Liver (tissue), 9 donors: ENCODE data around the gene PAX7. TPM values are rescaled to one million over a fixed set of nuclear protein-coding genes. Genes with fewer than 3 reads are reported as not detected.

ENCODE experiments used
- DNase-seq: peaks from one replicate; pipeline ENCODE4 v3.0.0-alpha.2; 2017; ENCODE audit warnings: low spot score
- H3K27ac ChIP-seq, 2 donors: one replicate each; pipeline ENCODE4 v1.7.0; 2013; ENCODE audit warnings: inconsistent platforms in 2 of 2, low read length in 2 of 2, control low read depth in 1 of 2, low read depth in 1 of 2, mild to moderate bottlenecking in 1 of 2
- H3K27me3 ChIP-seq, 4 donors: one replicate each; pipeline versions ENCODE4 v1.6.1 to v1.7.0; 2013; ENCODE audit warnings: low read length in 3 of 4, inconsistent platforms in 1 of 4, mild to moderate bottlenecking in 1 of 4, moderate library complexity in 1 of 4; ENCODE audit not compliant: control insufficient read depth in 4 of 4, insufficient read depth in 4 of 4
- H3K36me3 ChIP-seq, 4 donors: one replicate each; pipeline versions ENCODE4 v1.6.1 to v1.7.0; 2013; ENCODE audit warnings: low read length in 3 of 4, mild to moderate bottlenecking in 3 of 4, low read depth in 1 of 4, moderate library complexity in 1 of 4; ENCODE audit not compliant: control insufficient read depth in 4 of 4, insufficient read depth in 3 of 4
- H3K4me1 ChIP-seq, 4 donors: one replicate each; pipeline versions ENCODE4 v1.6.1 to v1.7.0; 2013; ENCODE audit warnings: low read length in 3 of 4, mild to moderate bottlenecking in 3 of 4, moderate library complexity in 1 of 4; ENCODE audit not compliant: control insufficient read depth in 4 of 4, insufficient read depth in 4 of 4
- H3K4me3 ChIP-seq, 3 donors: one replicate each; pipeline versions ENCODE4 v1.6.1 to v1.7.0; 2013; ENCODE audit warnings: low read length in 3 of 3, control low read depth in 1 of 3, low read depth in 1 of 3, mild to moderate bottlenecking in 1 of 3
- H3K9ac ChIP-seq, 2 donors: one replicate each; pipeline ENCODE4 v1.7.0; 2013; ENCODE audit warnings: low read length in 2 of 2, mild to moderate bottlenecking in 2 of 2, moderate library complexity in 2 of 2, control low read depth in 1 of 2, low read depth in 1 of 2
- H3K9me3 ChIP-seq, 4 donors: one replicate each; pipeline versions ENCODE4 v1.6.1 to v1.7.0; 2013; ENCODE audit warnings: low read length in 3 of 4; ENCODE audit not compliant: control insufficient read depth in 4 of 4
- EGR1 ChIP-seq, 2 donors: IDR thresholded peaks; 2 replicates each; pipeline ENCODE4 v1.6.1; 2016 to 2018; ENCODE audit warnings: antibody characterized with exemption in 2 of 2, low read depth in 2 of 2
- FOXA1 ChIP-seq: IDR thresholded peaks from 2 replicates; pipeline ENCODE4 v1.6.1; 2016; ENCODE audit warnings: antibody characterized with exemption
- FOXA2 ChIP-seq: IDR thresholded peaks from 2 replicates; pipeline ENCODE4 v1.6.1; 2016; ENCODE audit warnings: antibody characterized with exemption
- GABPA ChIP-seq, 2 donors: IDR thresholded peaks in 1 of 2; conservative IDR thresholded peaks in 1 of 2; 2 replicates each; pipeline ENCODE4 v1.6.1; 2016; ENCODE audit warnings: antibody characterized with exemption in 2 of 2, mild to moderate bottlenecking in 1 of 2, moderate library complexity in 1 of 2
- HNF4A ChIP-seq, 2 donors: conservative IDR thresholded peaks; 2 replicates each; pipeline ENCODE4 v1.6.1; 2016; ENCODE audit warnings: antibody characterized with exemption in 2 of 2, mild to moderate bottlenecking in 2 of 2
- HNF4G ChIP-seq: IDR thresholded peaks from 2 replicates; pipeline ENCODE4 v1.6.1; 2016; ENCODE audit warnings: antibody characterized with exemption
- JUND ChIP-seq, 2 donors: IDR thresholded peaks; 2 replicates each; pipeline ENCODE4 v1.6.1; 2016; ENCODE audit warnings: antibody characterized with exemption in 2 of 2
- MAX ChIP-seq: IDR thresholded peaks from 2 replicates; pipeline ENCODE4 v1.6.1; 2016; ENCODE audit warnings: antibody characterized with exemption
- NR2F2 ChIP-seq: IDR thresholded peaks from 2 replicates; pipeline ENCODE4 v1.6.1; 2016; ENCODE audit warnings: antibody characterized with exemption
- RAD21 ChIP-seq, 2 donors: IDR thresholded peaks; 2 replicates each; pipeline ENCODE4 v1.6.1; 2016; ENCODE audit warnings: antibody characterized with exemption in 2 of 2, mild to moderate bottlenecking in 2 of 2
- REST ChIP-seq: IDR thresholded peaks from 2 replicates; pipeline ENCODE4 v1.6.1; 2016; ENCODE audit warnings: antibody characterized with exemption, mild to moderate bottlenecking
- RXRA ChIP-seq, 2 donors: IDR thresholded peaks; 2 replicates each; pipeline ENCODE4 v1.6.1; 2017 to 2018; ENCODE audit warnings: antibody characterized with exemption in 2 of 2, mild to moderate bottlenecking in 1 of 2
- SP1 ChIP-seq: IDR thresholded peaks from 2 replicates; pipeline ENCODE4 v1.6.1; 2018; ENCODE audit warnings: antibody characterized with exemption, mild to moderate bottlenecking
- TAF1 ChIP-seq: conservative IDR thresholded peaks from 2 replicates; pipeline ENCODE4 v1.6.1; 2016; ENCODE audit warnings: antibody characterized with exemption, mild to moderate bottlenecking
- YY1 ChIP-seq: IDR thresholded peaks from 2 replicates; pipeline ENCODE4 v1.6.1; 2016; ENCODE audit warnings: antibody characterized with exemption, mild to moderate bottlenecking
- WGBS: extraction: QIAGEN DNeasy Blood & Tissue Kit; methylation state at CpG from one replicate; pipeline ENCODE4 v1.1.7; 2013; 5-methylcytosine and 5-hydroxymethylcytosine counted together
- polyA plus RNA-seq, 2 donors: library from polyadenylated mRNA; stranded (reverse) in 1 of 2; unstranded in 1 of 2; fragments of 200-250 nt in 1 of 2; fragments of >200 nt in 1 of 2; fragmentation: Nextera tagmentation in 1 of 2; extraction: Ambion mirVana in 1 of 2; gene quantifications; one replicate each; pipeline versions ENCODE4 v1.2.1 to v1.2.3, GENCODE V29; 2013 to 2015
- total RNA-seq, 2 donors: library from RNA; depleted of rRNA; stranded (reverse); fragments of >200 nt; gene quantifications; one replicate each; pipeline ENCODE4 v1.2.3, GENCODE V29; 2014
- TF ChIP-seq, protein P1 (sequence below): IDR thresholded peaks from 2 replicates; pipeline ENCODE4 v1.6.1; 2016; ENCODE audit warnings: antibody characterized with exemption
- TF ChIP-seq, protein P2 (sequence below): IDR thresholded peaks from 2 replicates; pipeline ENCODE4 v1.6.1; 2016; ENCODE audit warnings: antibody characterized with exemption
- TF ChIP-seq, protein P3 (sequence below): fragments of 150-350 bp; IDR thresholded peaks from 2 replicates; pipeline ENCODE4 v1.5.1; 2017; ENCODE audit warnings: improper control_type of control experiment, low read depth, low read length; ENCODE audit not compliant: missing input control
- donor health status: healthy.
- donor health status: healthy.
- donor health status: healthy.
- donor health status: healthy.
- donor health status: healthy.

The PAX7 gene
- total RNA-seq (not detected), polyA plus RNA-seq (not detected)

- no peak for DNase-seq
- H3K4me1 ChIP-seq: peaks cover 2 to 4% (median 3%) of the 10 kb centered on the region in 4 donors
- TF ChIP-seq EGR1 (IDR thresholded peaks at IDR 0.05; ENCODE audit: low read depth in 2 of 2): no peak
- no peak for TF ChIP-seq FOXA1
- TF ChIP-seq TAF1: no peak
- no peak for TF ChIP-seq MAX
- no peak for TF ChIP-seq HNF4G
- TF ChIP-seq, protein P1, sequence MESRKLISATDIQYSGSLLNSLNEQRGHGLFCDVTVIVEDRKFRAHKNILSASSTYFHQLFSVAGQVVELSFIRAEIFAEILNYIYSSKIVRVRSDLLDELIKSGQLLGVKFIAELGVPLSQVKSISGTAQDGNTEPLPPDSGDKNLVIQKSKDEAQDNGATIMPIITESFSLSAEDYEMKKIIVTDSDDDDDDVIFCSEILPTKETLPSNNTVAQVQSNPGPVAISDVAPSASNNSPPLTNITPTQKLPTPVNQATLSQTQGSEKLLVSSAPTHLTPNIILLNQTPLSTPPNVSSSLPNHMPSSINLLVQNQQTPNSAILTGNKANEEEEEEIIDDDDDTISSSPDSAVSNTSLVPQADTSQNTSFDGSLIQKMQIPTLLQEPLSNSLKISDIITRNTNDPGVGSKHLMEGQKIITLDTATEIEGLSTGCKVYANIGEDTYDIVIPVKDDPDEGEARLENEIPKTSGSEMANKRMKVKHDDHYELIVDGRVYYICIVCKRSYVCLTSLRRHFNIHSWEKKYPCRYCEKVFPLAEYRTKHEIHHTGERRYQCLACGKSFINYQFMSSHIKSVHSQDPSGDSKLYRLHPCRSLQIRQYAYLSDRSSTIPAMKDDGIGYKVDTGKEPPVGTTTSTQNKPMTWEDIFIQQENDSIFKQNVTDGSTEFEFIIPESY: no peak
- no peak for TF ChIP-seq REST
- TF ChIP-seq, protein P2, sequence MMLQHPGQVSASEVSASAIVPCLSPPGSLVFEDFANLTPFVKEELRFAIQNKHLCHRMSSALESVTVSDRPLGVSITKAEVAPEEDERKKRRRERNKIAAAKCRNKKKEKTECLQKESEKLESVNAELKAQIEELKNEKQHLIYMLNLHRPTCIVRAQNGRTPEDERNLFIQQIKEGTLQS: no peak
- TF ChIP-seq FOXA2: no peak
- no peak for TF ChIP-seq YY1
- TF ChIP-seq RXRA (IDR thresholded peaks at IDR 0.05): no peak
- no peak for TF ChIP-seq SP1
- TF ChIP-seq, protein P3, sequence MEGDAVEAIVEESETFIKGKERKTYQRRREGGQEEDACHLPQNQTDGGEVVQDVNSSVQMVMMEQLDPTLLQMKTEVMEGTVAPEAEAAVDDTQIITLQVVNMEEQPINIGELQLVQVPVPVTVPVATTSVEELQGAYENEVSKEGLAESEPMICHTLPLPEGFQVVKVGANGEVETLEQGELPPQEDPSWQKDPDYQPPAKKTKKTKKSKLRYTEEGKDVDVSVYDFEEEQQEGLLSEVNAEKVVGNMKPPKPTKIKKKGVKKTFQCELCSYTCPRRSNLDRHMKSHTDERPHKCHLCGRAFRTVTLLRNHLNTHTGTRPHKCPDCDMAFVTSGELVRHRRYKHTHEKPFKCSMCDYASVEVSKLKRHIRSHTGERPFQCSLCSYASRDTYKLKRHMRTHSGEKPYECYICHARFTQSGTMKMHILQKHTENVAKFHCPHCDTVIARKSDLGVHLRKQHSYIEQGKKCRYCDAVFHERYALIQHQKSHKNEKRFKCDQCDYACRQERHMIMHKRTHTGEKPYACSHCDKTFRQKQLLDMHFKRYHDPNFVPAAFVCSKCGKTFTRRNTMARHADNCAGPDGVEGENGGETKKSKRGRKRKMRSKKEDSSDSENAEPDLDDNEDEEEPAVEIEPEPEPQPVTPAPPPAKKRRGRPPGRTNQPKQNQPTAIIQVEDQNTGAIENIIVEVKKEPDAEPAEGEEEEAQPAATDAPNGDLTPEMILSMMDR: no peak
- no peak for TF ChIP-seq NR2F2
- no peak for TF ChIP-seq GABPA (IDR thresholded peaks at IDR 0.05 in 1 of 2, conservative IDR thresholded peaks at IDR 0.05 in 1 of 2)
- TF ChIP-seq HNF4A (conservative IDR thresholded peaks at IDR 0.05): no peak
- TF ChIP-seq RAD21 (IDR thresholded peaks at IDR 0.05): no peak
- no peak for TF ChIP-seq JUND (IDR thresholded peaks at IDR 0.05)
- 2% methylated on average over 70 of the region's 70 CpGs for WGBS
- no peak within 1 kb of the TSS for H3K9ac ChIP-seq
- no peaks in the 10 kb centered on the region for H3K9me3 ChIP-seq
- H3K27me3 ChIP-seq: peaks cover 12 to 26% (median 23%) of the 10 kb centered on the region in 4 donors
- no peak within 1 kb of the TSS for H3K27ac ChIP-seq
- H3K36me3 ChIP-seq: peaks cover 0 to 1% (median 0%) of the 10 kb centered on the region in 4 donors
- H3K4me3 ChIP-seq: no peak within 1 kb of the TSS
Measured at GRCh38 chr1:18630511-18631495, at the start of gene PAX7. TSS of gene PAX7 (plus strand) at chr1:18630846. CDS start at chr1:18631604, 758 bp downstream.
